HL-60 (cell line): ENCODE measurements around the gene FLT4.

ENCODE experiments used
- CTCF ChIP-seq: IDR thresholded peaks from one replicate; pipeline ENCODE4 v1.5.1; 2011; ENCODE audit warnings: low read length, control low read depth, inconsistent platforms; ENCODE audit not compliant: insufficient read depth
- GABPA ChIP-seq: IDR thresholded peaks from 2 replicates; pipeline ENCODE4 v1.6.1; 2012; ENCODE audit warnings: low read depth
- POLR2AphosphoS5 ChIP-seq: IDR thresholded peaks from 2 replicates; pipeline ENCODE4 v1.6.1; 2012; ENCODE audit warnings: low read depth
- REST ChIP-seq: IDR thresholded peaks from 2 replicates; pipeline ENCODE4 v1.6.1; 2012; ENCODE audit warnings: low read depth; ENCODE audit not compliant: insufficient replicate concordance

GRCh38 chr5:180621311-180621710, 28.1 kb downstream of the FLT4 start:
- no peak for TF ChIP-seq CTCF
- TF ChIP-seq REST, result no peak
- TF ChIP-seq POLR2AphosphoS5, result no peak
- TF ChIP-seq GABPA, result no peak
